Lung (tissue), 12 donors: ENCODE data around the gene ZDHHC3. TPM values are rescaled to one million over a fixed set of nuclear protein-coding genes. Genes with fewer than 3 reads are reported as not detected.

ENCODE experiments used
- ATAC-seq: fragments of 200-7000 bp; cut with Tn5 transposase; one replicate; pipeline ENCODE4 v1.9.1; 2020; ENCODE audit warnings: moderate number of reproducible peaks; ENCODE audit not compliant: insufficient read depth, low FRiP score
- DNase-seq, 3 donors: peaks; one replicate each; pipeline ENCODE4 v3.0.0-alpha.2; 2013 to 2017
- H3K27ac ChIP-seq, 2 donors: one replicate each; pipeline ENCODE4 v1.5.1; 2013; ENCODE audit warnings: mild to moderate bottlenecking in 2 of 2, moderate library complexity in 2 of 2, control low read depth in 1 of 2, inconsistent platforms in 1 of 2, low read depth in 1 of 2, low read length in 1 of 2
- H3K27me3 ChIP-seq, 3 donors: one replicate each; pipeline ENCODE4 v1.5.1; 2013; ENCODE audit warnings: low read length in 2 of 3; ENCODE audit not compliant: control insufficient read depth in 3 of 3, insufficient read depth in 3 of 3
- H3K36me3 ChIP-seq, 4 donors: one replicate each; pipeline ENCODE4 v1.5.1; 2013; ENCODE audit warnings: low read length in 4 of 4, mild to moderate bottlenecking in 1 of 4, moderate library complexity in 1 of 4; ENCODE audit not compliant: control insufficient read depth in 4 of 4, insufficient read depth in 4 of 4
- H3K4me1 ChIP-seq, 5 donors: one replicate each; pipeline ENCODE4 v1.5.1; 2013; ENCODE audit warnings: low read length in 5 of 5, mild to moderate bottlenecking in 2 of 5, moderate library complexity in 1 of 5; ENCODE audit not compliant: control insufficient read depth in 5 of 5, insufficient read depth in 5 of 5
- H3K4me3 ChIP-seq: one replicate; pipeline ENCODE4 v1.5.1; 2013; ENCODE audit warnings: mild to moderate bottlenecking, control low read depth, moderate library complexity
- H3K9ac ChIP-seq, 2 donors: one replicate each; pipeline ENCODE4 v1.5.1; 2013; ENCODE audit warnings: low read length in 2 of 2, control low read depth in 1 of 2; ENCODE audit not compliant: insufficient read depth in 1 of 2
- H3K9me3 ChIP-seq, 4 donors: one replicate each; pipeline ENCODE4 v1.5.1; 2013; ENCODE audit warnings: low read length in 3 of 4, mild to moderate bottlenecking in 1 of 4, moderate library complexity in 1 of 4; ENCODE audit not compliant: control insufficient read depth in 4 of 4, insufficient read depth in 3 of 4
- WGBS, 2 donors: extraction: QIAGEN DNeasy Blood & Tissue Kit; methylation state at CpG; one replicate each; pipeline ENCODE4 v1.1.7; 2013; 5-methylcytosine and 5-hydroxymethylcytosine counted together
- polyA plus RNA-seq, 2 donors: library from polyadenylated mRNA; stranded (reverse); fragments of 200-250 nt; gene quantifications; one replicate each; pipeline ENCODE4 v1.2.1, GENCODE V29; 2013
- total RNA-seq, 2 donors: library from RNA; depleted of rRNA in 1 of 2; stranded (reverse); fragments of >200 nt in 1 of 2; gene quantifications; one replicate each; pipeline ENCODE4 v1.2.1, GENCODE V29; 2014 to 2021
- TF ChIP-seq, protein P1 (sequence below): IDR thresholded peaks from 2 replicates; pipeline ENCODE4 v1.5.1; 2012; ENCODE audit warnings: mild to moderate bottlenecking; ENCODE audit errors: control extremely low read depth, extremely low read depth
- donor health status: control.
- donor health status: control.
- donor health status: Bipolar disorder and iron deficiency.
- donor health status: healthy.
- donor health status: DM: yes; HTN: yes; CAD: no.

The ZDHHC3 gene
- total and polyA plus RNA-seq, 4 donors: 49.8 to 96.2 (median 78.0) TPM

GRCh38 chr3:44932271-44932670 is 43.7 kb downstream of the ZDHHC3 start:
- no peak overlapping the region for H3K4me3 ChIP-seq
- no peak for DNase-seq
- no peaks in the 10 kb centered on the region for H3K27me3 ChIP-seq
- ATAC-seq: no peak
- peaks cover 0 to 15% (median 0%) of the 10 kb centered on the region in 5 donors for H3K4me1 ChIP-seq
- no peak overlapping the region for H3K27ac ChIP-seq
- H3K36me3 ChIP-seq: peaks cover 3 to 44% (median 20%) of the 10 kb centered on the region in 4 donors
- 55 to 60% methylated on average over 2 of the region's 2 CpGs for WGBS, 2 donors
- no peaks in the 10 kb centered on the region for H3K9me3 ChIP-seq
- H3K9ac ChIP-seq: no peak overlapping the region
- TF ChIP-seq, protein P1, sequence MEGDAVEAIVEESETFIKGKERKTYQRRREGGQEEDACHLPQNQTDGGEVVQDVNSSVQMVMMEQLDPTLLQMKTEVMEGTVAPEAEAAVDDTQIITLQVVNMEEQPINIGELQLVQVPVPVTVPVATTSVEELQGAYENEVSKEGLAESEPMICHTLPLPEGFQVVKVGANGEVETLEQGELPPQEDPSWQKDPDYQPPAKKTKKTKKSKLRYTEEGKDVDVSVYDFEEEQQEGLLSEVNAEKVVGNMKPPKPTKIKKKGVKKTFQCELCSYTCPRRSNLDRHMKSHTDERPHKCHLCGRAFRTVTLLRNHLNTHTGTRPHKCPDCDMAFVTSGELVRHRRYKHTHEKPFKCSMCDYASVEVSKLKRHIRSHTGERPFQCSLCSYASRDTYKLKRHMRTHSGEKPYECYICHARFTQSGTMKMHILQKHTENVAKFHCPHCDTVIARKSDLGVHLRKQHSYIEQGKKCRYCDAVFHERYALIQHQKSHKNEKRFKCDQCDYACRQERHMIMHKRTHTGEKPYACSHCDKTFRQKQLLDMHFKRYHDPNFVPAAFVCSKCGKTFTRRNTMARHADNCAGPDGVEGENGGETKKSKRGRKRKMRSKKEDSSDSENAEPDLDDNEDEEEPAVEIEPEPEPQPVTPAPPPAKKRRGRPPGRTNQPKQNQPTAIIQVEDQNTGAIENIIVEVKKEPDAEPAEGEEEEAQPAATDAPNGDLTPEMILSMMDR: no peak

- H3K36me3 ChIP-seq: peaks cover 4 to 44% (median 20%) of the 10 kb centered on the region in 4 donors
- no peak overlapping the region for H3K4me3 ChIP-seq
- DNase-seq: no peak
- TF ChIP-seq, protein P1: no peak
- no peaks in the 10 kb centered on the region for H3K9me3 ChIP-seq
- no peak overlapping the region for H3K27ac ChIP-seq
- no peak overlapping the region for H3K9ac ChIP-seq
- ATAC-seq: no peak
- H3K4me1 ChIP-seq: peaks cover 0 to 15% (median 0%) of the 10 kb centered on the region in 5 donors
- WGBS, 2 donors: 95% methylated on average over 2 of the region's 2 CpGs
- no peaks in the 10 kb centered on the region for H3K27me3 ChIP-seq
Measured at GRCh38 chr3:44931791-44932190, 44.2 kb downstream of the ZDHHC3 start.

DNA sequence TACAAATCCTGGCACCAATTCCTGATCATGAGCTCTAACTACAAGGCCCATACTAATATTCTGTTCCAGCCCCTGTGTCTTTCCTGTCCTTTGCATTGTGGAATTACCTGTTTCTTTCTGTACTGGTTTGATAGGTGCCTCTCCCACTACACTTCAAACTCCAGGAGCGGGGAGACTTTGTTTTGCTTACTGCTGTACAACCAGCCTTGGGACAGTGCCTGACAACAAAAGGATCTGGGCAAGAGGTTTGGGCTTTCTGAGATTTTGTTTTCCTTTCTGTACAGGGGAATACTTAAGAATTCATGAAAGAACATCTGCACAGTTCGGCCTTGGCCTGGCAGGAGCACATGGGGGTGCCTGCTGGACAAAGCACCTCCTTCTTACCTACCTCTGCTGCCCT is 45.1 kb downstream of the ZDHHC3 start:
- DNase-seq (no peak), ATAC-seq (no peak)
- H3K4me1 ChIP-seq: peaks cover 0 to 15% (median 0%) of the 10 kb centered on the region in 5 donors
- no peaks in the 10 kb centered on the region for H3K27me3 ChIP-seq
- no peaks in the 10 kb centered on the region for H3K9me3 ChIP-seq
- TF ChIP-seq, protein P1: no peak
- H3K27ac ChIP-seq: no peak overlapping the region
- 76 to 92% methylated on average over 2 of the region's 2 CpGs for WGBS, 2 donors
- H3K36me3 ChIP-seq: peaks cover 5 to 47% (median 21%) of the 10 kb centered on the region in 4 donors
- no peak overlapping the region for H3K9ac ChIP-seq
- H3K4me3 ChIP-seq: no peak overlapping the region

GRCh38 chr3:44929782-44930181 is 46.2 kb downstream of the ZDHHC3 start:
- H3K9ac ChIP-seq: no peak overlapping the region
- no peak overlapping the region for H3K27ac ChIP-seq
- H3K27me3 ChIP-seq: no peaks in the 10 kb centered on the region
- ATAC-seq (no peak), DNase-seq (no peak)
- peaks cover 6 to 52% (median 24%) of the 10 kb centered on the region in 4 donors for H3K36me3 ChIP-seq
- H3K9me3 ChIP-seq: no peaks in the 10 kb centered on the region
- 98% methylated on average over 5 of the region's 5 CpGs for WGBS, 2 donors
- TF ChIP-seq, protein P1: no peak
- no peak overlapping the region for H3K4me3 ChIP-seq
- H3K4me1 ChIP-seq: peaks cover 0 to 15% (median 0%) of the 10 kb centered on the region in 5 donors
